ENCODE data around the gene LAMA5.

The LAMA5 gene, protein sequence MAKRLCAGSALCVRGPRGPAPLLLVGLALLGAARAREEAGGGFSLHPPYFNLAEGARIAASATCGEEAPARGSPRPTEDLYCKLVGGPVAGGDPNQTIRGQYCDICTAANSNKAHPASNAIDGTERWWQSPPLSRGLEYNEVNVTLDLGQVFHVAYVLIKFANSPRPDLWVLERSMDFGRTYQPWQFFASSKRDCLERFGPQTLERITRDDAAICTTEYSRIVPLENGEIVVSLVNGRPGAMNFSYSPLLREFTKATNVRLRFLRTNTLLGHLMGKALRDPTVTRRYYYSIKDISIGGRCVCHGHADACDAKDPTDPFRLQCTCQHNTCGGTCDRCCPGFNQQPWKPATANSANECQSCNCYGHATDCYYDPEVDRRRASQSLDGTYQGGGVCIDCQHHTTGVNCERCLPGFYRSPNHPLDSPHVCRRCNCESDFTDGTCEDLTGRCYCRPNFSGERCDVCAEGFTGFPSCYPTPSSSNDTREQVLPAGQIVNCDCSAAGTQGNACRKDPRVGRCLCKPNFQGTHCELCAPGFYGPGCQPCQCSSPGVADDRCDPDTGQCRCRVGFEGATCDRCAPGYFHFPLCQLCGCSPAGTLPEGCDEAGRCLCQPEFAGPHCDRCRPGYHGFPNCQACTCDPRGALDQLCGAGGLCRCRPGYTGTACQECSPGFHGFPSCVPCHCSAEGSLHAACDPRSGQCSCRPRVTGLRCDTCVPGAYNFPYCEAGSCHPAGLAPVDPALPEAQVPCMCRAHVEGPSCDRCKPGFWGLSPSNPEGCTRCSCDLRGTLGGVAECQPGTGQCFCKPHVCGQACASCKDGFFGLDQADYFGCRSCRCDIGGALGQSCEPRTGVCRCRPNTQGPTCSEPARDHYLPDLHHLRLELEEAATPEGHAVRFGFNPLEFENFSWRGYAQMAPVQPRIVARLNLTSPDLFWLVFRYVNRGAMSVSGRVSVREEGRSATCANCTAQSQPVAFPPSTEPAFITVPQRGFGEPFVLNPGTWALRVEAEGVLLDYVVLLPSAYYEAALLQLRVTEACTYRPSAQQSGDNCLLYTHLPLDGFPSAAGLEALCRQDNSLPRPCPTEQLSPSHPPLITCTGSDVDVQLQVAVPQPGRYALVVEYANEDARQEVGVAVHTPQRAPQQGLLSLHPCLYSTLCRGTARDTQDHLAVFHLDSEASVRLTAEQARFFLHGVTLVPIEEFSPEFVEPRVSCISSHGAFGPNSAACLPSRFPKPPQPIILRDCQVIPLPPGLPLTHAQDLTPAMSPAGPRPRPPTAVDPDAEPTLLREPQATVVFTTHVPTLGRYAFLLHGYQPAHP (N-terminal part only)

DNA sequence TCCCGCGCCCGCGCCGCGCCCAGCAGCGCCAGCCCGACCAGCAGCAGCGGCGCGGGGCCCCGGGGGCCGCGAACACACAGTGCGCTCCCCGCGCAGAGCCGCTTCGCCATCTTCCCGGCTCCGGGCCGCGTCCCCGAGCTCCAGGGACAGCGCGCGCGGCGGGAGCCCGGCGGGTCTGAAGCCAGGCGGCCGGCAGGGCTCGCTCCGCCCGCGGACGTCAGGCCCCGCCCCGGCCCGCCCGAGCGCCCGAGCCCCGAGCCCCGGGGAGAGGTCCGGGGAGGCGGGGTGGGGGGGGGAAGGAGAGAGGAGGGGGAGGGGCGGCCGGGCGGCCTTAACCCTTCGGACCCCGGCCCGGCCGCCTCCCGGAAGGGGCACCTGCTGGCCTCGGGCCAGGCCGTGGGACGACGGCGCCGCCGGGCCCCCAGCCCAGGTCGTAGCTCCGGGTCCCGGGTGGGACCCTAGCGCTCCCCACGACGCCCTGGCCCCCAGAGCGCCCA lies at the start of gene LAMA5:
Gene LAMA5 (minus strand): TSS at position 177 of the 497 bp plus-strand sequence. CDS start 67 bp downstream, at position 110.
- peak; percentile 28 for DNase-seq

GRCh38 chr20:62415354-62416111 lies 48.4 kb upstream of the LAMA5 start:
- no peak for DNase-seq

DNA sequence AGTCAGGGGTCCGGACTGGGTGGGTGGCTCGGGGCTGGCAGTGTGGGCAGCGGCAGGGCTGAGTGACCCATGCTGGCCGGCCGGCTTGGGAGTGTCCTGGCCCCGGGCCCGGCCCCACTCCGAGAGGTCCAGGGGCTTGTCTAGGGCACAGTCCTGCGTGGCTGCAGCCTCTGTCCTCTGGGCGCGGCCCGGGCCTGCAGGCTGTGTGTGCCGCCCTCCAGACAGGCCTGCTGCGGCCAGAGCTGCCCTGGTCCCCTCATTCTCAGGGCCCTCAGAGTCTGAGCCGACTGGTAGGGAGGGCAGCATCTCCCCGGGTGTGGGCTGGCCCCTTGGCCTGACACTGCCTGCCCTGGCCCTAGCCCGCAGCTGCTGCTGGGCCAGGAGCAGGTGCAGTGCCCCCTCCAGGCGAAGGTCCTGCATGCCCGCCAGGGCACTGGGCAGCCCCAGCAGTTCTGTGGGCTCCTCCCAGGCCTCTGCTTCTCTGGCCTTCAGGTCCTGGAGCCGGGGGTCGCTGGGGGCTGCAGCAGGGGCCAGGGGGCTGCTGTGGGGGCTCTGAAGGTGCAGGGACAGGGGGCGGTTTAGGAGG lies 46.9 kb upstream of the LAMA5 start:
- no peak for DNase-seq

DNA sequence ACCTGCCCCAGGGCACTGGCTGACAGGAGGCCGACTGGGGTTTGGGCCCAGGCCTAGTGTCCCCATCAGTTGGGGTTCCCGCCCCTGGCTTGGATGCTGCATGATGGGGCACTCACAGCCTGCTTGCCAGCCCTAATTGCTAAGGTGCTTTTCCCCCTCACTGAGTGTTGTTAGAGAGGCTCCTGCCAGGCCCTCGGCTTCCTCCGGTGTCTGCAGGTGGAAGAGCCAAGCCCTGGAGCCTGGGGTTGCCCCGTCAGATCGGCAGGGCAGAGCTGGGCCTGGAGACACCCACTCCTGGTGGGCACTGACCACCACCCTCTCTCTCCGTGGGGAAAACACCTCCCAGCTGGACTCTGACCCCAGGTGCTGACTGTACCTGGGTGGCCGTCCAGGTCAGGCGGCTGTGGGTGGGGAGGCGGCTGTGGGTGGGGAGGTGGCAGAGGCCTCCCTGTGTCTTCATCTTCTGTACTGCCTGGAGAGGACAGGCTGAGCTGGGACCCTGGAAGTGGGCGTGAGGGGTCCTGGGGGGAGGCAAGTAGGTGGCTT lies 46.0 kb upstream of the LAMA5 start:
- DNase-seq, result no peak

DNA sequence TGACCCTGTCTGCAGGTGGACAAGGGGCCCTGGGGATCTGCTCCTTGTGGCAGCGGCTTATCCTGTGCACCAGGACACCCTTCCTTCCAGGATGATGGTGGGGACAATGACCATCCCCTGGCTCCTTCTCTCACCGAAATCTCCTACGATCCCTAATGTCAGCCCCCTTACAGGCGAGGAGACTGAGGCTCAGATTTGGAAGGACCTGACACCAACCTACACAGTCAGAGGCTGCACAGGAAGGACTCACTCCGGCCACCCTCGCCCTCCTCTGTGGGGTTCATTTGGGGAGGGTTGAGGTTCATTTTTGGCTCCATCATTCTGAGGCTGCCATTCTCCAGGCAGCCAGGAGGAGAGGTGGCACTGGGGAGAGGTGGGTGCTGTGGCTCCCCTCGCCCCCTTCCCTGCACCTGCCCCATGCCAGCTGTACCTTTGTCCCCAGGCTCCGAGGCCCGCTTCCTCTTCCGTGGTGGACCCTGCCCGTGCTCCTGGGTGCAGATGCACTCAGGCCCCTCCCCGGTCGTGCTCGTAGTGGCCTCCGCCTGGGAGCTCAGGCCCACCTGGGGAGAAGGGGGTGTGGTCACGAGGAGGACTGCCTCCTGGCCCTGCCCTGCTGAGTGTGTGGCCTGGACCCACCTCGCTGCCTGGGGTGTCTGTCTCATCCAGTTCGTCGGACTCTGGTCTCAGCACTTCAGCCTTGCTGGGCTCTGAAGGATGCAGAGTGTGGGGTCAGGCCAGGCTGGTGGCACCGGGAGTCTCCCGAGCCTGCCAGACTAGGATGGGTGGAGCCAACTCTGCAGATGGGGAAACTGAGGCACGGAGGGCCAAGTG lies 45.3 kb upstream of the LAMA5 start:
- no peak for DNase-seq

DNA sequence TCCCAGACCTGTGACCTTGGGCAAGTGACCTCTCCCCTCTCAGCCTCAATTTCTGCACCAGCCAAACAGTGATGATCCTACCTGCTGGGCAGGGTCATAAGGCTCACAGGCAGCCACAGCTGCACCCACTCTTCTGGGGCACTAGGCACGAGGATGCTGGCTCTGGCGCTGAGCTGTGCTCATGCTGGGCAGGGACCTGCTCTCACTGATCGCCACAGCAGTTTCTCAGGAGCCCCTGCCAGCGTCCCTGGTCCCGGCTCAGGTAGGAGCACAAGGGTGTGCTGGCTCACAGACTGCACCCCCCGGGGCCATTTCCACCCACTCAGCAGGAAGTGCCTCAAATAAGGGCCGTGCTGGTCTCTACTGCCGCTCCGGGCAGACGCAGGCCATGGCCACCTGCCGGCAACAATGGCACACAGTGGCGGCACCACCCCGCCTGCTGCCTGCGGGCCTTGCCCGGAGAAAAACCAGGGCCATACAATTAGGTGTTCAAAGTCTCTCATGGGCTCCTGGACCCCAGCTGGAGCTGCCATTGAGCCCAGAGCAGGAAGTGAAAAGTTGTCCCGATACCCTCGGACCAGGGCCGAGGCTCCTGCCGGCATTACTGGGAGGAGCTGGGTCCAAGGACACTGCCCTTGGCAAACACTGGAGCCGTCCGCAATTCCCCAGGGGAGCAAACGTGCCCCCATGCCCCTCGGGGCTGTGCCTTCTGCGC lies 44.5 kb upstream of the LAMA5 start:
- DNase-seq, result no peak

DNA sequence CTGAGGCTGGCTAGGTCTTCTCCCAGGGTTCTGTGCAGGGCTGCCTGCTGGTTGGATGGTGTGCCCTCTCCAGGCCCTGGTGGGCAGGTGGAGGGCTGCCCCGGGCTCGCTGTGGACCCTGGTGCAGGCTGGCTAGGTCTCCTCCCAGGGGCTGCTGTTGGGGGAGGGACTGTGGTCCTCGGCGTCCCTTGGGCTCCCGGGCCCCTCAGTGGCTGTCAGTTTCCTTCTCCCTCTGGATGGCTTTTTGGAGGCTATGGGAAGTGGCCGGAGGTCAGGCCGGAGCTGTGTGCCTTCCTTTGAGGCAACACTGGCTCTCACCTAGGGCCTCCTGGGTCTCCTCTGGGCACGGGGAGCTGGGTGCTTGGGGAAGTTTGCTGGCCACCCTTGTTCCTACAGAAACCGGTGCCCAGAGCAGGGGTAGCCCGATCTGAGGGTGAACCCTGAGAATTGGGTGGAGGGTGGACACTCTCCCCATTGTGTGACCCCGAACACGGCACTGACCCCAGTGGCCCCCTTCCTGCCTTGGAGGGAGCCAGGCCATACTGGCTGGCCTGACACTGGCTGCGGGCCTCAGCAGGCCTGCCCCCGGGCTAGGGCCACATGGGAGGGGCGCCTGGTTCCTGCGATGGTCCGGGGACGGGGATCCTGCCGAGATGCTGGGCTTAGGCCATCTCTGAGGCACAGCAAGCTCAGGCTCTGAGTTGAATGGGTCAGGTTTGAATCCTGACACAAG lies 43.8 kb upstream of the LAMA5 start:
- no peak for DNase-seq

DNA sequence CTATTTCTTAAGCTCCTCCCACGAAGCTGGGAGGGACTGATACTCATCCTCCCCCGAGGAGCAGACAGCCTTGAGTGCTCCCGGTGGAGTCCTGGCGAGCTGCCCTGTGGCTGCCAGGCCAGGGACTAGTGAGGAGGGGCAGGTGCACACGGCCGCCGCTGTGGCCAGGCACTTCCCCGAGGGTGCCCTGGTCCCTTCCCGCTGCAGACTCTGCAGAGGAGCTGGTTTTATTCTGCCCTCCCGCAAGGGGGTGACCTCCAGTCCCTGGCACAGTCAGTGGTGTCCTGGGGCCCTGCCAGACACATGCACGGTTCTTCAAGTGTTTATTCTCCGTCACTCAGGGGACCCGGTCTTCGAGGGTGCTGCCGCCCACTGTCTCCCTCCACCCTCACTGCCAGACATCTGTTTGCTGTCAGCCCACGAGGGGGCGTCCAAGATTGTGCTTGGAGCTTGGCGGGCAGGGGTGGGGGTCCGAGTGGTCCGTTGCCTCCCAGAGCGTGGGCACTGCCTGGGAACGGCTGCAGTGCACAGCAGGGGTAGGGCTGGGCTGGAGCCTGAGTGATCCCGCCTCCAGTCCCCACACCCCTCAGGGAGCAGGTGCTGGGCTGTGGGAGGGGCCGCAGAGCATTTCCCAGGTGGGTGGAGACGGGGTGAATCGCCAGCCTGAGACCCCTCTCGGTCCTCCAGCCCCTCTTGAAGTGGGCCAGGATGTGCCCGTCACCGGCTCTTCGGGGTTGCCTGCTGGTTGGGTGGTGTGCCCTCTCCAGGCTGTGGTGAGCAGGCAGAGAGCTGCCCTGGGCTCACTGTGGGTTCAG lies 43.0 kb upstream of the LAMA5 start:
- DNase-seq, result no peak

DNA sequence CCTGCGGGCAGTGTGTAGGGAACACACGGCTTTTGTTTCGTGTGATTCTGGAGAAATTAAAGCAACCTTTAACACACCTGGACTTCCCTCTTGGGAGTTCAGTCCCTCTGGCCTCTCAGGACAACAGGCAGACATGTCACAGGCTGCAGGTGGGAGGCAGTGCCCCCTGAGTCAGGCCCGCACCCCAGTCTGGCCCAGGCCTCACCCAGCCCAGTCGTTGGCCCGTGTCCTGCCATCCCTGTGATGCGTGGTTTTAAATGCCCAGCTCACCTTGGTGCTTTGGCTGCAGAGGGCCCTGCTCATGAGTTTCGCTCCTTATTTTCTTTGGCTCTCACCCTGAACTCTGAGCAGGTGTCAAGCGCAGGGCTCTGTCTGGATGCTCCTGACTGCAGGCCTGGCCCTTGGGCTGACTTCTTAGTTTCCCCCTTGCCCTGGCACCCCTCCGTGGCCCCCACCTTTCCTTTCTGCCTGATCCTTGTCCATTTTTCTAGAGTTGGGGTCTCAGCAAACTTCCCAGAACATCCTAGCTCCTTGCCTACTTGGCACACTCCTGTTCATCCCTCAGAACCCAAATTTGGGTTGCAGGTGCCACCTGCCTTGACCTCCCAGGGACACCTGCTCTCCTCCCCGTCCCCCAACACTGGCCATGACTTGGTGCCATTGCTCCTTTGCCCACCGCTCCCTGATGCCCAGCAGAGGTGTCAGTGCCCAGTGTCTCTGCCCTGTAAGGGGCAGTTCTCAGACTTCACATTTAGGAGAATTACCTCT lies 42.2 kb upstream of the LAMA5 start:
- no peak for DNase-seq

GRCh38 chr20:62408640-62409039 lies 41.5 kb upstream of the LAMA5 start:
- DNase-seq, result no peak

- no peak for DNase-seq
Observed at GRCh38 chr20:62408055-62408454, 40.9 kb upstream of the LAMA5 start.

DNA sequence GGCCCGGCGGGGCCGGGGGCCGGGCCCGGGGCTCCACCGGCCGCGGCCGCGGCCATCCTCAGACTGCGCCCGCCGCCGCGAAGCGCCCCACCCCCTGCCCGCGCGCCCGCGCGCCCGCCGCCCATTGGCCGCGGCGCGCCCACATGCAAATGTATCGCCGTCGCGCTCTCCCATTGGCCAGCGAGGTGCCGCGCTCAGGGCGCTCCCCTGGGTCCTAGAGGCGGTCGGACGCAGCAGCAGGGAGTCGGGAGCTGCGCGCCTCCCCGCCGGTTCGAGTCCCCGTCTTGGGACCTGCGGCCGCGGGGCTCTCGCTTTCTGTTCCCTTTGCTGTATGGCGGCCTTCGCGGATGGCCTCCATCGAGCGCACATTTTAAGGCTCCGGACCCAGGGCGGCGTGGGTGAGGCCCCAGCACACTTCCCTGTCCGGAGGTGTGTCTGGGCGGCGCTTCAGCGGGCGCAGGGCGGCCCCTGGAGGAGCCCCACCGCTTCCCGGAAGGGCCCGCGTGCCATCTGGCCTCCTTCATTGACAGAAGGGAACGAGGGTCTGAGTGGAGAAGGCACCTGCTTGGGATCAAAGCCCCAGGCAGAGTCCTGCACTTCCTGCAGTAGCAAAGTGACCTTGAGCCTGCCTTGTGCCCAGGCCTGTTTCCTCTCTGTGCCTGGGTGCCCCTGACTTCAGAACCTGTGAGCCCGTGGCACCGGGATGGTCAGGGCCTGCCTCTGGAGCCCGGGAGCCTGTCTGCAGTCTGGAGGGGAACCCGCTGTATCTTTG lies 40.3 kb upstream of the LAMA5 start, which contains the start of gene CABLES2:
Gene CABLES2 (minus strand): TSS at position 65 of the 772 bp plus-strand sequence. CDS start 9 bp downstream, at position 56.
- DNase-seq, result peak; percentile 95

GRCh38 chr20:62406635-62407176 lies 39.6 kb upstream of the LAMA5 start:
- no peak for DNase-seq

- no peak for DNase-seq
Observed at GRCh38 chr20:62405981-62406513, 38.9 kb upstream of the LAMA5 start.

DNA sequence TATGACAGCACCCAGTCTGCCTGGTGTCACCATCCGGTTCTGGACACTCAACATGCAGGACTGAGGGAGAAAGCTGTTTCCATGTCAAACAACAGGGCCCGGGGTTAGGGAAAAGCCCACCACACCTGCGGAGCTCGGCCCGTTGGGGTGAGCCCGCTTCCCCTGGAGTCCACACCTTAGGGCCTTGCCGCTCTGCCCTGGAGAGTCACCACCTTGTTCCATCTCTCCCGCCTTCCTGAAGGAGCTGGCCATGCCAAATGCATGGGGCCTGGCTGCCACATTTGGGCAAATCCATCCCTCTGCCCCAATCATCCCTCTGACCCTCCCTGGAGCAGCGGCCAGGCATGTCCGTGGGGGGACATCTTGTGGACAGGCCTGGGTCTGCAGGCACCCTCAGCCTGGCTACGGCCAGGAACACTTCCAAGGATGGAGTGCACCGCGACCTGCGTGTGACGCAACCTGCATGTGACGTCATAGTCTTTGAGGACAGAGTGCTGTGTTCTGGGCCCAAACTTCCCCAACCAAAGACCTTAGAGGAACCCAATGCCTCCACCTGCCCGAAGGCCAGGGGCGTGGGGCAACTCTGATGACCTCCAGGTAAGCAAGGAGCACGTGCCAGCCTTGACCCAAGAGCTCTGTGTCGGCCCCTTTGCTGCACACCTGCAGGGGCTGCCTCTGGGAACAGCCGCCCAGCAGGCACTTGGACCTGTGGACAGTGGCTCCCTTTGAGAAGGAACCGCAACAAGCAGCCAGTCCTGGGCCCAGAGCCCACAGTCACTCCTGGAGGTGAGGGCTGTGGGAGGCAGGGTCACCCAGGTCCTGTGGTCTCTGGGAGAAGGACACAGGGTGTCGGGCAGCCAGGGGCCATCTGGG lies 38.2 kb upstream of the LAMA5 start:
- peak; percentile 30 for DNase-seq
